ENCODE measurements around the gene TWSG1. TPM values are rescaled to one million over a fixed set of nuclear protein-coding genes. Genes with fewer than 3 reads are reported as not detected.

TWSG1 gene
- total and polyA plus RNA-seq, 2 donors (not counting 3 experiments of a cell fraction or from before 2014, with no cell fraction given) = 52.4 to 57.4 TPM

DNA sequence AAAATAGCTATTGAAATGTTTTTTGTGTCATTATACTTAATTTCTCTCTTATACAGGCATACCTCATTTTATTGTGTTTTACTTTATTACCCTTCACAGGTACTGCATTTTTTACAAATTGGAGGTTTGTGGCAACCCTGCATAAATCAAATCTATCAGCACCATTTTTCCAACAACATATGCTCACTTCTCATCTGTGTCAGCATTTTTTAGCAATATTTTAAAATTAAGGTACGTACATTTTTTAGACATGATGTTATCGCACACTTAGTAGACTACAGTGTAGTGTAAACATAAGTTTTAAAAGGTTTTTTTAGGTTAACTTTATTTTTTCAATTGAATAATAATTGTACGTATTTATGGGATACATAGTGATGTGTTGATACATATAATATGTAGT is 110.0 kb downstream of the TWSG1 start:
- Histone ChIP-seq H3K4me3 (replicated peaks in 1 of 3; ENCODE audit: insufficient read depth in 1 of 3, low read depth in 1 of 3, low read length in 3 of 3) (no peak overlapping the region), H3K9me3 (replicated peaks; ENCODE audit: control insufficient read depth, insufficient read depth, low read length) (no peaks in the 10 kb centered on the region), H3K79me2 (ENCODE audit: control insufficient read depth, insufficient read depth, low read length) (no peaks in the 10 kb centered on the region), H3K36me3 (ENCODE audit: control insufficient read depth in 2 of 2, extremely low read depth in 1 of 2, insufficient read depth in 2 of 2, low read length in 2 of 2) (no peaks in the 10 kb centered on the region), H3K4me1 (ENCODE audit: control insufficient read depth, extremely low read depth, insufficient read depth, low read length) (no peaks in the 10 kb centered on the region), H4K20me1 (replicated peaks; ENCODE audit: control insufficient read depth, extremely low read depth, insufficient read depth, low read length) (no peaks in the 10 kb centered on the region), H3K9ac (replicated peaks; ENCODE audit: extremely low read depth, insufficient read depth, low read length) (no peak overlapping the region), H2AFZ (ENCODE audit: low read depth, low read length) (no peak overlapping the region), H3K9me1 (replicated peaks; ENCODE audit: control insufficient read depth, extremely low read depth, insufficient read depth, low read length) (no peaks in the 10 kb centered on the region), H3K27me3 (ENCODE audit: control insufficient read depth in 2 of 2, insufficient read depth in 2 of 2, low read length in 2 of 2) (peaks cover 0 to 4% of the 10 kb centered on the region in 2 experiments), H3K27ac (ENCODE audit: insufficient read depth, low read depth, low read length) (no peak overlapping the region), H3K4me2 (ENCODE audit: insufficient read depth, low read length) (no peak overlapping the region)
- DNase-seq (ENCODE audit: low read depth, low spot score) = no peak
- dilution Hi-C loops (cut with MboI; ENCODE audit: extremely low pct_ligation_motif_present, low sequenced_read_pairs) (no loop called here), intact Hi-C loops (cut with micrococcal nuclease) (no loop called here)
- BruUV-seq (replicated peaks) = no TSS peak
- CTCF ChIA-PET = interaction anchor here (0.6 to 1.1 kb wide), 2 partner anchors 9 to 13 kb away, joined by 4 to 5 read pairs; no protein-coding TSS in a partner anchor
- FAIRE-seq = no peak
- POLR2A ChIA-PET = no interaction called here
- TF ChIP-seq, protein P1, sequence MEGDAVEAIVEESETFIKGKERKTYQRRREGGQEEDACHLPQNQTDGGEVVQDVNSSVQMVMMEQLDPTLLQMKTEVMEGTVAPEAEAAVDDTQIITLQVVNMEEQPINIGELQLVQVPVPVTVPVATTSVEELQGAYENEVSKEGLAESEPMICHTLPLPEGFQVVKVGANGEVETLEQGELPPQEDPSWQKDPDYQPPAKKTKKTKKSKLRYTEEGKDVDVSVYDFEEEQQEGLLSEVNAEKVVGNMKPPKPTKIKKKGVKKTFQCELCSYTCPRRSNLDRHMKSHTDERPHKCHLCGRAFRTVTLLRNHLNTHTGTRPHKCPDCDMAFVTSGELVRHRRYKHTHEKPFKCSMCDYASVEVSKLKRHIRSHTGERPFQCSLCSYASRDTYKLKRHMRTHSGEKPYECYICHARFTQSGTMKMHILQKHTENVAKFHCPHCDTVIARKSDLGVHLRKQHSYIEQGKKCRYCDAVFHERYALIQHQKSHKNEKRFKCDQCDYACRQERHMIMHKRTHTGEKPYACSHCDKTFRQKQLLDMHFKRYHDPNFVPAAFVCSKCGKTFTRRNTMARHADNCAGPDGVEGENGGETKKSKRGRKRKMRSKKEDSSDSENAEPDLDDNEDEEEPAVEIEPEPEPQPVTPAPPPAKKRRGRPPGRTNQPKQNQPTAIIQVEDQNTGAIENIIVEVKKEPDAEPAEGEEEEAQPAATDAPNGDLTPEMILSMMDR (IDR thresholded peaks at IDR 0.05; ENCODE audit: extremely low read depth in 1 of 2, insufficient read depth in 1 of 2, low read depth in 1 of 2, low read length in 2 of 2) = no peak
- TF ChIP-seq, protein P2, sequence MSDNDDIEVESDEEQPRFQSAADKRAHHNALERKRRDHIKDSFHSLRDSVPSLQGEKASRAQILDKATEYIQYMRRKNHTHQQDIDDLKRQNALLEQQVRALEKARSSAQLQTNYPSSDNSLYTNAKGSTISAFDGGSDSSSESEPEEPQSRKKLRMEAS (IDR thresholded peaks at IDR 0.05; ENCODE audit: insufficient read depth, insufficient read length) = no peak

DNA sequence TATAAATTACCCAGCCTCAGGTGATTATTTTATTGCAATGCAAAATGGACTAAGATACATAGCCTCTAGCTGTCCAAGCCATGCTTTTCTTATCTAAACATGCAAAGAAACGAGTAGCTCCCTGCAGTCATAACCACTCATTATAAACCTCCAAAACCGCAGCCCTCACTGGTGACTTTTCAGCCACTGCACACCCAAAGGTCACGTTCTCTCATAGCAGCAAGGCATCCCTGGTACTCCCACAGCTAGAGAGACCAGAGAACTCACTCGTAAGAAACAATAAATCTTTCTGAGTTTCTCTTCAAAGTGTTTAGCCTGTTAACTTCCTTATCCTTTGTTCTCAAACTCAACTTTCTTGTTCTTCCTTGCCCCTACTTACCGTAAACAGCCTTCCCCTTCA is 112.3 kb downstream of the TWSG1 start:
- no peaks in the 10 kb centered on the region for H3K9me3 ChIP-seq (replicated peaks; ENCODE audit: control insufficient read depth, insufficient read depth, low read length)
- no TSS peak for BruUV-seq (replicated peaks)
- no peak for TF ChIP-seq JUN (IDR thresholded peaks at IDR 0.05; ENCODE audit: borderline replicate concordance, insufficient read depth, insufficient read length, low read depth)
- TF ChIP-seq POLR2A (IDR thresholded peaks at IDR 0.05; ENCODE audit: low read depth, low read length) = no peak
- TF ChIP-seq GATA2 (IDR thresholded peaks at IDR 0.05; ENCODE audit: insufficient read depth, insufficient read length, low read depth, low read length) = no peak
- no peak for TF ChIP-seq MYC (IDR thresholded peaks at IDR 0.05; ENCODE audit: low read depth, low read length)
- TF ChIP-seq, protein P1 (IDR thresholded peaks at IDR 0.05; ENCODE audit: extremely low read depth in 1 of 2, insufficient read depth in 1 of 2, low read depth in 1 of 2, low read length in 2 of 2) = no peak
- no peak for TF ChIP-seq FOS (IDR thresholded peaks at IDR 0.05; ENCODE audit: borderline replicate concordance, insufficient read depth, low read length)
- TF ChIP-seq, protein P2 (IDR thresholded peaks at IDR 0.05; ENCODE audit: insufficient read depth, insufficient read length) = no peak
- no peak for TF ChIP-seq EZH2 (IDR thresholded peaks at IDR 0.05; ENCODE audit: borderline replicate concordance, low read depth, low read length, severe bottlenecking)
- TF ChIP-seq POLR2AphosphoS5 (IDR thresholded peaks at IDR 0.05; ENCODE audit: insufficient read depth, low read depth, low read length) = no peak
- no peak overlapping the region for H2AFZ ChIP-seq (ENCODE audit: low read depth, low read length)
- no peaks in the 10 kb centered on the region for H4K20me1 ChIP-seq (replicated peaks; ENCODE audit: control insufficient read depth, extremely low read depth, insufficient read depth, low read length)
- no peak overlapping the region for H3K27ac ChIP-seq (ENCODE audit: insufficient read depth, low read depth, low read length)
- dilution Hi-C loops (cut with MboI; ENCODE audit: extremely low pct_ligation_motif_present, low sequenced_read_pairs) (no loop called here), intact Hi-C loops (cut with micrococcal nuclease) (no loop called here)
- ChIA-PET CTCF (no interaction called here), POLR2A (no interaction called here)
- DNase-seq (ENCODE audit: low read depth, low spot score) = no peak
- H3K4me1 ChIP-seq (ENCODE audit: control insufficient read depth, extremely low read depth, insufficient read depth, low read length) = no peaks in the 10 kb centered on the region
- no peak overlapping the region for H3K9ac ChIP-seq (replicated peaks; ENCODE audit: extremely low read depth, insufficient read depth, low read length)
- H3K4me3 ChIP-seq (replicated peaks in 1 of 3; ENCODE audit: insufficient read depth in 1 of 3, low read depth in 1 of 3, low read length in 3 of 3) = no peak overlapping the region
- no peak overlapping the region for H3K4me2 ChIP-seq (ENCODE audit: insufficient read depth, low read length)
- no peaks in the 10 kb centered on the region for H3K9me1 ChIP-seq (replicated peaks; ENCODE audit: control insufficient read depth, extremely low read depth, insufficient read depth, low read length)
- no peaks in the 10 kb centered on the region for H3K36me3 ChIP-seq (ENCODE audit: control insufficient read depth in 2 of 2, extremely low read depth in 1 of 2, insufficient read depth in 2 of 2, low read length in 2 of 2)
- FAIRE-seq = no peak
- H3K79me2 ChIP-seq (ENCODE audit: control insufficient read depth, insufficient read depth, low read length) = no peaks in the 10 kb centered on the region
- peaks cover 6 to 13% of the 10 kb centered on the region in 2 experiments for H3K27me3 ChIP-seq (ENCODE audit: control insufficient read depth in 2 of 2, insufficient read depth in 2 of 2, low read length in 2 of 2)
